NCI-H774 (cell line): ENCODE results near the gene GKN2.

Experiments used
- DNase-seq: peaks from one replicate; lab custom pipeline; 2025; lab: John Stamatoyannopoulos, UW

The GKN2 gene

GRCh38 chr2:68952887-68953521, at the start of gene GKN2:
GKN2 (minus strand) TSS chr2:68952893; CDS start chr2:68952861, 32 bp downstream.
- DNase-seq: no peak

GRCh38 chr2:69001879-69002278, 49.2 kb upstream of the GKN2 start:
- DNase-seq: no peak

- no peak for DNase-seq
Measured at GRCh38 chr2:68997401-68997800, 44.7 kb upstream of the GKN2 start.

- no peak for DNase-seq
Measured at GRCh38 chr2:68995916-68996315, 43.2 kb upstream of the GKN2 start.

GRCh38 chr2:68994864-68995263, 42.2 kb upstream of the GKN2 start:
- DNase-seq: no peak

GRCh38 chr2:68993660-68994059, 41.0 kb upstream of the GKN2 start:
- no peak for DNase-seq

GRCh38 chr2:68992933-68993332, 40.2 kb upstream of the GKN2 start:
- DNase-seq: no peak

GRCh38 chr2:68992341-68992740, 39.6 kb upstream of the GKN2 start:
- DNase-seq: no peak

GRCh38 chr2:68989035-68989434, 36.3 kb upstream of the GKN2 start:
- no peak for DNase-seq

- no peak for DNase-seq
Measured at GRCh38 chr2:68987021-68987503, 34.4 kb upstream of the GKN2 start.

GRCh38 chr2:68980956-68981355, 28.3 kb upstream of the GKN2 start:
- DNase-seq: no peak

GRCh38 chr2:68978098-68978497, 25.4 kb upstream of the GKN2 start:
- no peak for DNase-seq

GRCh38 chr2:68977453-68977852, 24.8 kb upstream of the GKN2 start:
- DNase-seq: no peak

GRCh38 chr2:68975844-68976243, 23.2 kb upstream of the GKN2 start:
- DNase-seq: no peak

- no peak for DNase-seq
Measured at GRCh38 chr2:68974946-68975665, 22.4 kb upstream of the GKN2 start.

GRCh38 chr2:68974251-68974650, 21.6 kb upstream of the GKN2 start, which contains the start of gene GKN1:
GKN1 (plus strand) TSS chr2:68974636; CDS start chr2:68974678, 42 bp downstream.
- DNase-seq: no peak

- no peak for DNase-seq
Measured at GRCh38 chr2:68971591-68972231, 19.0 kb upstream of the GKN2 start.

GRCh38 chr2:68970566-68971265, 18.0 kb upstream of the GKN2 start:
- no peak for DNase-seq

GRCh38 chr2:68969736-68970490, 17.2 kb upstream of the GKN2 start:
- no peak for DNase-seq

- no peak for DNase-seq
Measured at GRCh38 chr2:68968221-68968620, 15.5 kb upstream of the GKN2 start.

GRCh38 chr2:68964282-68964681, 11.6 kb upstream of the GKN2 start:
- DNase-seq: no peak

GRCh38 chr2:68961380-68961779, 8.7 kb upstream of the GKN2 start:
- no peak for DNase-seq
